Hepatocyte (in vitro differentiated cells): ENCODE results near the gene UPK3A. TPM values are rescaled to one million over a fixed set of nuclear protein-coding genes. Genes with fewer than 3 reads are reported as not detected.

Experiments
- DNase-seq: peaks from one replicate; pipeline ENCODE4 v3.0.0-alpha.2; 2016; ENCODE audit warnings: low spot score
- H2AFZ ChIP-seq: fragments of 200-600 bp; sonication (generic); 2 replicates; pipeline ENCODE4 v1.6.0; 2016; ENCODE audit warnings: antibody characterized with exemption, mild to moderate bottlenecking
- H3K27ac ChIP-seq: fragments of 200-600 bp; sonication (generic); 2 replicates; pipeline ENCODE4 v1.5.1; 2016; ENCODE audit warnings: mild to moderate bottlenecking
- H3K27me3 ChIP-seq: fragments of 200-600 bp; sonication (generic); 2 replicates; pipeline ENCODE4 v1.6.1; 2016
- H3K36me3 ChIP-seq: fragments of 200-600 bp; sonication (generic); replicated peaks from 2 replicates; pipeline ENCODE4 v1.5.1; 2016; ENCODE audit warnings: low read depth; ENCODE audit not compliant: insufficient read depth
- H3K4me1 ChIP-seq: fragments of 200-600 bp; sonication (generic); 2 replicates; pipeline ENCODE4 v1.5.1; 2016; ENCODE audit warnings: mild to moderate bottlenecking, moderate library complexity; ENCODE audit not compliant: insufficient read depth
- H3K4me2 ChIP-seq: fragments of 200-600 bp; sonication (generic); 2 replicates; pipeline ENCODE4 v1.6.0; 2016
- H3K4me3 ChIP-seq: fragments of 200-600 bp; sonication (generic); 2 replicates; pipeline ENCODE4 v1.5.1; 2016; ENCODE audit warnings: mild to moderate bottlenecking
- H3K79me2 ChIP-seq: fragments of 200-600 bp; sonication (generic); 2 replicates; pipeline ENCODE4 v1.6.0; 2017; ENCODE audit warnings: mild to moderate bottlenecking
- H3K9me2 ChIP-seq: fragments of 200-600 bp; sonication (generic); replicated peaks from 2 replicates; pipeline ENCODE4 v1.6.0; 2017; ENCODE audit warnings: mild to moderate bottlenecking; ENCODE audit not compliant: insufficient read depth
- H3K9me3 ChIP-seq: fragments of 200-600 bp; sonication (generic); 2 replicates; pipeline ENCODE4 v1.5.1; 2016; ENCODE audit warnings: low read depth, mild to moderate bottlenecking
- H4K20me1 ChIP-seq: fragments of 200-600 bp; sonication (generic); 2 replicates; pipeline ENCODE4 v1.6.0; 2016; ENCODE audit warnings: mild to moderate bottlenecking; ENCODE audit not compliant: insufficient read depth, poor library complexity, severe bottlenecking
- CTCF ChIP-seq: fragments of 200-600 bp; sonication (generic); IDR thresholded peaks from 2 replicates; pipeline ENCODE4 v1.5.1; 2016; ENCODE audit warnings: antibody characterized with exemption, mild to moderate bottlenecking; ENCODE audit not compliant: poor library complexity
- EZH2 ChIP-seq: fragments of 200-600 bp; sonication (generic); IDR thresholded peaks from 2 replicates; pipeline ENCODE4 v1.6.1; 2016; ENCODE audit warnings: antibody characterized with exemption, mild to moderate bottlenecking, borderline replicate concordance
- EZH2phosphoT487 ChIP-seq: fragments of 200-600 bp; sonication (generic); IDR thresholded peaks from one replicate; pipeline ENCODE4 v1.6.1; 2018; ENCODE audit warnings: antibody characterized with exemption, mild to moderate bottlenecking, low read depth, moderate library complexity; ENCODE audit not compliant: unreplicated experiment, severe bottlenecking
- WGBS: methylation state at CpG from one replicate; pipeline ENCODE4 v1.1.6; 2016; ENCODE audit warnings: low lambda C conversion rate; ENCODE audit errors: missing lambda C conversion rate; 5-methylcytosine and 5-hydroxymethylcytosine counted together
- polyA plus RNA-seq: library from polyadenylated mRNA; unstranded; fragments of >200 nt; fragmentation: Nextera tagmentation; extraction: Ambion mirVana; gene quantifications from 2 replicates; pipeline ENCODE4 v1.2.1, GENCODE V29; 2016
- total RNA-seq: library from RNA; depleted of rRNA; stranded (reverse); fragments of >200 nt; gene quantifications from 2 replicates; pipeline ENCODE4 v1.2.3, GENCODE V29; 2014

The UPK3A gene
- total and polyA plus RNA-seq, 2 experiments from 2014 or later = 14.9 to 41.8 TPM

DNA sequence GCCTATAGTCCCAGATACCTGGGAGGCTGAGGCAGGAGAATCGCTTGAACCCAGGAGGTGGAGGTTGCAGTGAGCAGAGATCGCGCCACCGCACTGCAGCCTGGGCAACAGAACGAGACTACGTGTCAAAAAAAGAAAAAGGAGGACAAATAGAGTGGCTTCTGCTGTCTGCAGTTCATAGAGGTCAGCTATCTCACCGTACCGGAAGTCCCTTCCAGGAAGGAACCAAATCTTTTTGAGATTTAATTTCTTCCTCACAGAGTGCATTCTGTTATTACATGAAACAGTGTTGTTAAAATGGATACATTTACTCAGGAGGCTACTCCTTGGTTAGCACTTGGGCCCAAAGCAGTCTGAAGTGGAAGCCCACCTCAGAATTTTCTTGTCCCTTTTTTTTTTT, 58.4 kb downstream of the UPK3A start:
- WGBS = 98% methylated on average over 8 of the region's 8 CpGs
- no peak overlapping the region for H2AFZ ChIP-seq
- H3K4me1 ChIP-seq = no peaks in the 10 kb centered on the region
- no peak overlapping the region for H3K27ac ChIP-seq
- H4K20me1 ChIP-seq = no peaks in the 10 kb centered on the region
- no peaks in the 10 kb centered on the region for H3K9me3 ChIP-seq
- H3K4me3 ChIP-seq = no peak overlapping the region
- no peaks in the 10 kb centered on the region for H3K9me2 ChIP-seq
- DNase-seq = no peak
- no peaks in the 10 kb centered on the region for H3K27me3 ChIP-seq
- no peaks in the 10 kb centered on the region for H3K79me2 ChIP-seq
- no peaks in the 10 kb centered on the region for H3K36me3 ChIP-seq
- H3K4me2 ChIP-seq = no peak overlapping the region
- TF ChIP-seq CTCF (no peak), EZH2 (no peak)

DNA sequence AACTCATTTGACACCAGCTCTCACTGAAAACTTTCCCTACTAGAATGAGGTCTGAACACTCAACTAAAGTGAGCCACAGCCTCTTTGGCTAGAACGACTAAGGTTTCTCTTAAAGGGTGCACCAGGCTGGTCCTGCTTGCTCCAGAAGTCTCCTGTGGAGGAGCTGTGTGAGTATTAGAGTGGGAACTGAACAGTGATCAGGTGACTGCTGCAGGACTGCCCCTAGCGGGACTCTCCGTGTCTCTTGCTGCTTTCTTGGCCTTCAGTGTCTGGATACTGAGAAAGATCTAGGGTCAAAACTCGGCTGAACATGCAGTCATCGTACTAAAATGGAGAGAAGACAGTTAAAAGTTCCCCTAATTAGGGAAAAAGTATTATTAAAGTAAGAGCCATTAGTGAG, 59.6 kb downstream of the UPK3A start:
- DNase-seq = peak; percentile 28
- Histone ChIP-seq H3K79me2 (no peaks in the 10 kb centered on the region), H3K27ac (no peak overlapping the region), H3K9me3 (no peaks in the 10 kb centered on the region), H3K4me1 (no peaks in the 10 kb centered on the region), H2AFZ (no peak overlapping the region), H3K4me2 (no peak overlapping the region), H4K20me1 (no peaks in the 10 kb centered on the region), H3K27me3 (no peaks in the 10 kb centered on the region), H3K4me3 (no peak overlapping the region), H3K36me3 (no peaks in the 10 kb centered on the region), H3K9me2 (no peaks in the 10 kb centered on the region)
- WGBS = 75% methylated on average over 5 of the region's 5 CpGs
- TF ChIP-seq CTCF (peak; percentile 13), EZH2phosphoT487 (no peak)

Other genes with a start within 250 kb of the UPK3A start
- 39.1 and 43.8 TPM in 2 replicates for gene NUP50, start 121.0 kb upstream of the UPK3A start, total RNA-seq
- 15.3 and 16.0 TPM in 2 replicates for gene NUP50, start 121.0 kb upstream of the UPK3A start, polyA plus RNA-seq
- gene KIAA0930, start 44.1 kb upstream of the UPK3A start, total RNA-seq = 30.9 and 62.9 TPM in 2 replicates
- 42.0 and 43.6 TPM in 2 replicates for gene KIAA0930, start 44.1 kb upstream of the UPK3A start, polyA plus RNA-seq
- 65.7 and 94.2 TPM in 2 replicates for gene FAM118A, start 25.0 kb downstream of the UPK3A start, total RNA-seq
- gene FAM118A, start 25.0 kb downstream of the UPK3A start, polyA plus RNA-seq = 193 and 289 TPM in 2 replicates
- not detected in 2 replicates for gene SMC1B, start 128.7 kb downstream of the UPK3A start, total RNA-seq
- 0.10 TPM in 1 of 2 replicates, not detected in the other for gene SMC1B, start 128.7 kb downstream of the UPK3A start, polyA plus RNA-seq
- gene RIBC2, start 128.7 kb downstream of the UPK3A start, total RNA-seq = 0.48 and 0.50 TPM in 2 replicates
- gene RIBC2, start 128.7 kb downstream of the UPK3A start, polyA plus RNA-seq = 0.56 and 1.3 TPM in 2 replicates
- gene FBLN1, start 217.9 kb downstream of the UPK3A start, total RNA-seq = 185 and 201 TPM in 2 replicates
- gene FBLN1, start 217.9 kb downstream of the UPK3A start, polyA plus RNA-seq = 669 and 709 TPM in 2 replicates